MM.1S (cell line): ENCODE results near the gene CMTM4.

Experiments used
- EZH2 ChIP-seq: fragments of 300-600 bp; sonication (generic); optimal IDR thresholded peaks from 2 replicates; pipeline ENCODE3; 2017; ENCODE audit warnings: low read depth, mild to moderate bottlenecking, antibody characterized with exemption, low read length, mixed read lengths
- EZH2phosphoT487 ChIP-seq: fragments of 300-600 bp; sonication (generic); IDR thresholded peaks from 2 replicates; pipeline ENCODE4 v1.6.1; 2018; ENCODE audit warnings: antibody characterized with exemption, low read length
- TF ChIP-seq, protein P1 (sequence below): fragments of 300-600 bp; sonication (generic); IDR thresholded peaks from 2 replicates; pipeline ENCODE4 v1.5.1; 2016; ENCODE audit warnings: antibody characterized with exemption, low read length, mixed read lengths

DNA sequence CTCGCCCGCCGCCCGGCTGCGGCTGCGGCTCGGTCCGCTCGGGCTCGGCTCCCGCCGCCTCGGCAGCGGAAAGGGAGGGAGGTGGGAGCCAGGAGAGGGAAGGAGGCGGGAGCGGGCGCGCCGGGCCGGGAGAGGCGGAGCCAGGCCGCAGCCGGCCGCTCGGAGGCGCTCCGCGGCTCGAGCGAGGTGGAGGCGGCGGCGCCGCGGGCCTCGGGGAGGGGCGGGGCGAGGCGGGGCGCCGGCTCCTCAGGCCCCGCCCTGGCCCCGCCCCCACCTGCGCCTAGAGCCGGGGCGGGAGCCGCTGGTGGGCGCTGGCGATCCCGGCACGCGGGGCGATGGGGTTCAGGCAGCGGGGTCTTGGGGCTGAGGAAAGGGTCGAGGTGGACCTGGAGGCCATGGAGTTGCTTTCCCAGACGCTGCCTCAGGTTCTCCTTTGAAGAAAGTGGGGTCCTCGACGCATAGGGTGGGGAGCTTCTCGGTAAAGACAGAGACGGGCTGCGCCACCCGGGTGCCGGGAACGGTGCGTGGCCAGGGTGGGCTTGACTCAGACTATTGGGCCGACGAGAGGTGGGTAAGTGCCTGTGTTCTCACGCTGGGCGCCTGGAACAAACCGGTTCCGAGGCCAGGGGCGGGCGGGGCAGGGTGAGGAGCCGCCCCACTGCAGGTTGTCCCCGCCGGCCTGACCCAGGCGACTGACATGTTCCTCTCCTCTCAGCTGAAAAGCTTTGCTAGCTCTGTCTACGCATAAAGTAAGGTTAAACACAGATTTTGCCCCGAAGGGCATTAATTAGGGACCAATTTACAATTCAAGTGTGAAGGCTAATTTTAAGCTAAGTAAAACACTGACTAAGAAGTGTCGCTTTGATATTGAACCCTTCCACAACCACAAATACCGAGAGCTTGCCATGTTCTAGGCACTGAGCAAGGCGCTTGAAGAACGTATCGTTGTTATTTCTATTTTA, at the start of gene CMTM4:
- TF ChIP-seq, protein P1, sequence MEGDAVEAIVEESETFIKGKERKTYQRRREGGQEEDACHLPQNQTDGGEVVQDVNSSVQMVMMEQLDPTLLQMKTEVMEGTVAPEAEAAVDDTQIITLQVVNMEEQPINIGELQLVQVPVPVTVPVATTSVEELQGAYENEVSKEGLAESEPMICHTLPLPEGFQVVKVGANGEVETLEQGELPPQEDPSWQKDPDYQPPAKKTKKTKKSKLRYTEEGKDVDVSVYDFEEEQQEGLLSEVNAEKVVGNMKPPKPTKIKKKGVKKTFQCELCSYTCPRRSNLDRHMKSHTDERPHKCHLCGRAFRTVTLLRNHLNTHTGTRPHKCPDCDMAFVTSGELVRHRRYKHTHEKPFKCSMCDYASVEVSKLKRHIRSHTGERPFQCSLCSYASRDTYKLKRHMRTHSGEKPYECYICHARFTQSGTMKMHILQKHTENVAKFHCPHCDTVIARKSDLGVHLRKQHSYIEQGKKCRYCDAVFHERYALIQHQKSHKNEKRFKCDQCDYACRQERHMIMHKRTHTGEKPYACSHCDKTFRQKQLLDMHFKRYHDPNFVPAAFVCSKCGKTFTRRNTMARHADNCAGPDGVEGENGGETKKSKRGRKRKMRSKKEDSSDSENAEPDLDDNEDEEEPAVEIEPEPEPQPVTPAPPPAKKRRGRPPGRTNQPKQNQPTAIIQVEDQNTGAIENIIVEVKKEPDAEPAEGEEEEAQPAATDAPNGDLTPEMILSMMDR, result peak; percentile 30
- TF ChIP-seq EZH2, result no peak
- TF ChIP-seq EZH2phosphoT487, result no peak
